ENCODE measurements around the gene SSBP2.

Gene SSBP2

GRCh38 chr5:81577091-81577490, 173.8 kb downstream of the SSBP2 start:
- no peak for TF ChIP-seq MYC (IDR thresholded peaks at IDR 0.05; ENCODE audit: low read depth, low read length)
- TF ChIP-seq POLR2A (IDR thresholded peaks at IDR 0.05; ENCODE audit: extremely low read depth, insufficient read length): no peak
- TF ChIP-seq, protein P1, sequence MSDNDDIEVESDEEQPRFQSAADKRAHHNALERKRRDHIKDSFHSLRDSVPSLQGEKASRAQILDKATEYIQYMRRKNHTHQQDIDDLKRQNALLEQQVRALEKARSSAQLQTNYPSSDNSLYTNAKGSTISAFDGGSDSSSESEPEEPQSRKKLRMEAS (IDR thresholded peaks at IDR 0.05; ENCODE audit: low read depth, low read length): no peak
- TF ChIP-seq, protein P2, sequence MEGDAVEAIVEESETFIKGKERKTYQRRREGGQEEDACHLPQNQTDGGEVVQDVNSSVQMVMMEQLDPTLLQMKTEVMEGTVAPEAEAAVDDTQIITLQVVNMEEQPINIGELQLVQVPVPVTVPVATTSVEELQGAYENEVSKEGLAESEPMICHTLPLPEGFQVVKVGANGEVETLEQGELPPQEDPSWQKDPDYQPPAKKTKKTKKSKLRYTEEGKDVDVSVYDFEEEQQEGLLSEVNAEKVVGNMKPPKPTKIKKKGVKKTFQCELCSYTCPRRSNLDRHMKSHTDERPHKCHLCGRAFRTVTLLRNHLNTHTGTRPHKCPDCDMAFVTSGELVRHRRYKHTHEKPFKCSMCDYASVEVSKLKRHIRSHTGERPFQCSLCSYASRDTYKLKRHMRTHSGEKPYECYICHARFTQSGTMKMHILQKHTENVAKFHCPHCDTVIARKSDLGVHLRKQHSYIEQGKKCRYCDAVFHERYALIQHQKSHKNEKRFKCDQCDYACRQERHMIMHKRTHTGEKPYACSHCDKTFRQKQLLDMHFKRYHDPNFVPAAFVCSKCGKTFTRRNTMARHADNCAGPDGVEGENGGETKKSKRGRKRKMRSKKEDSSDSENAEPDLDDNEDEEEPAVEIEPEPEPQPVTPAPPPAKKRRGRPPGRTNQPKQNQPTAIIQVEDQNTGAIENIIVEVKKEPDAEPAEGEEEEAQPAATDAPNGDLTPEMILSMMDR (IDR thresholded peaks at IDR 0.05; ENCODE audit: low read depth, low read length): no peak
- no peak overlapping the region for H3K4me3 ChIP-seq (ENCODE audit: low read depth, low read length)
- DNase-seq (ENCODE audit: low read depth): no peak

DNA sequence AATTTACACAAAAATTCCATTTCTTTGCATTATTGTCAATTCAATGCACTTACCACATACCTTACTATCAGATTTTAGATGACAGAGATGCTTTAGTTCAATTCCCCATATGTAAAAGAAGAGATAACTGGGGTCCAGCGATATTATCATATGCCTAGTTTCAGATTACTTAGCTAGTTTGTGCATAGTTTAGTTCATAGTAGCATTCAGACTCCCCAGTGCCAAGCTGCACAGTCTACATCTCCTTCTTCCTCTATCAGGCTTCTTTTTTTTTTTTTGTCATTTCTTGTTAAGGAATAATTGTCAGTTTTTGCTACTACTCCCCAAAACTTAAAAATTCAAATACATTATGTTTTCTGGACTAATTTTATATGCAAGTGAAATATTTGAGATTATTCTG, 175.0 kb downstream of the SSBP2 start:
- H3K4me3 ChIP-seq (ENCODE audit: low read depth, low read length): no peak overlapping the region
- TF ChIP-seq MYC (IDR thresholded peaks at IDR 0.05; ENCODE audit: low read depth, low read length) (no peak), POLR2A (IDR thresholded peaks at IDR 0.05; ENCODE audit: extremely low read depth, insufficient read length) (no peak)
- TF ChIP-seq, protein P1 (IDR thresholded peaks at IDR 0.05; ENCODE audit: low read depth, low read length): no peak
- TF ChIP-seq, protein P2 (IDR thresholded peaks at IDR 0.05; ENCODE audit: low read depth, low read length): no peak
- DNase-seq (ENCODE audit: low read depth): no peak

DNA sequence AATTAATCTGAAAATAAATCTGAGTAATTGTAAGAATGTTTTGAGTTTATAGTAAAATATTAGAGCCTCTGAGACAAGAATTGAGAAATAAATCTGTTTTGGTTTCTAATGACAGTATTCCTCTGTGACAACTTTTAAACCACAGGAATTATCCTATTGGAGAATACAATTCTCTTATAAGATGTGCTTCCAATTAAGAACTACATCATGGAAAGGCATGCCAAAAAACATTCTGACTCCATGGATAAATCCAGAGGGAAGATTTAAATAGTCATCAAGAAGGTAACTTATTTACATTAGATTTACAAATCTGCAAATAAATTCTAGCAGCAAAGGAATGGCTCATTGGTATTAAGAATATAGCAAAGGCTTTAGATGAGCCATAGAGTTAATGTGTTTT, 178.7 kb downstream of the SSBP2 start:
- H3K4me3 ChIP-seq (ENCODE audit: low read depth, low read length): no peak overlapping the region
- DNase-seq (ENCODE audit: low read depth): no peak

DNA sequence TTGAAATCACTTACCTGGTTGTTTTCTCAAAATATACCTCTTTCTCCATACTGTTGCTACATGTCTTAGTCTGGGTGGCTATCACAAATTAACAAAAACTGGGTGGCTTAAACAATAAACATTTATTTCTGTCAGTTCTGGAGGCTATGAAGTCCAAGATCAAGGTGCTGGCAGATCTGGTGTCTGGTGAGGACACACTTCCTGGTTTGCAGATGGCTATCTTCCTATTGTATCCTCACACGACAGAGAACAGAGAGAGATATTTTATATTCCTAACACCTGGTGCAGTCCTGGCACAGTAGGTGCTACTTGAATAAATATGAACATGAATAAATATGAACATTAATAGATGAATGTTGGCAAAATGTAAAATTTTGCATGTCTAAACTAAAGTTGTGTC, 192.7 kb downstream of the SSBP2 start:
- TF ChIP-seq, protein P2 (IDR thresholded peaks at IDR 0.05; ENCODE audit: low read depth, low read length): no peak
- TF ChIP-seq, protein P1 (IDR thresholded peaks at IDR 0.05; ENCODE audit: low read depth, low read length): no peak
- TF ChIP-seq MYC (IDR thresholded peaks at IDR 0.05; ENCODE audit: low read depth, low read length) (no peak), POLR2A (IDR thresholded peaks at IDR 0.05; ENCODE audit: extremely low read depth, insufficient read length) (no peak)
- DNase-seq (ENCODE audit: low read depth): no peak
- H3K4me3 ChIP-seq (ENCODE audit: low read depth, low read length): no peak overlapping the region

More for the DNA sequence above, 178.7 kb downstream of the SSBP2 start:
- TF ChIP-seq, protein P2 (IDR thresholded peaks at IDR 0.05; ENCODE audit: low read depth, low read length): no peak
- TF ChIP-seq, protein P1 (IDR thresholded peaks at IDR 0.05; ENCODE audit: low read depth, low read length): no peak
- TF ChIP-seq POLR2A (IDR thresholded peaks at IDR 0.05; ENCODE audit: extremely low read depth, insufficient read length): no peak
- no peak for TF ChIP-seq MYC (IDR thresholded peaks at IDR 0.05; ENCODE audit: low read depth, low read length)

DNA sequence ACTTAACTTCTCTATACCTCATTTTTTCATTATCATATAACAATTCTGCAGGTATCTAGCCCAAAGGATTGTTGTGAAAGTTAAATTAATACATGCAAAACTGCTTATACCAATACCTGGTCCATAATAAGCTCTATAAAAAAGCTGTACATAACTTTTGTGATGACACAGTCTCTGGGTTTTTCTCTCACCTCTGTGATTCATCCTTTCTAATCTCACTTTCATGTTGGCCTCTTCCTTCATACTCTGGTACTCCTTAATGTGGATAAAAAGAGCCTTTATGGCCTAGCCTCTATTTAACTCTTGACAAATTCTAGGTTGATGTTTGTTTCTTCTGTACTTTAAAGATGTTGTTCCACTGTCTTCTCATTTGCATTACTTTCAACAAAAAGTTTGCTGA, 194.1 kb downstream of the SSBP2 start:
- no peak for DNase-seq (ENCODE audit: low read depth)
- TF ChIP-seq POLR2A (IDR thresholded peaks at IDR 0.05; ENCODE audit: extremely low read depth, insufficient read length): no peak
- no peak for TF ChIP-seq MYC (IDR thresholded peaks at IDR 0.05; ENCODE audit: low read depth, low read length)
- TF ChIP-seq, protein P1 (IDR thresholded peaks at IDR 0.05; ENCODE audit: low read depth, low read length): no peak
- TF ChIP-seq, protein P2 (IDR thresholded peaks at IDR 0.05; ENCODE audit: low read depth, low read length): no peak
- no peak overlapping the region for H3K4me3 ChIP-seq (ENCODE audit: low read depth, low read length)
